K562 (cell line): ENCODE results near the gene CRNN. TPM values are rescaled to one million over a fixed set of nuclear protein-coding genes. Genes with fewer than 3 reads are reported as not detected.

Experiments used
- ATAC-seq: fragments of 200-7000 bp; cut with Tn5 transposase; 3 replicates; pipeline ENCODE4 v1.9.1; 2020; ENCODE audit warnings: moderate library complexity
- BruUV-seq: library from RNA; stranded (reverse); fragments of 400-500 nt; replicated peaks from 2 replicates; lab custom pipeline; 2021; lab: Mats Ljungman, UMichigan
- CTCF ChIA-PET: fragments of 300-600 bp; formaldehyde crosslinking; extraction: SDS; loops from one replicate; lab custom pipeline; 2021; ENCODE audit warnings: low intra/inter-chr PET ratio; lab: Yijun Ruan, JAX
- POLR2A ChIA-PET: fragments of 300-600, 350-650 bp; sonication (Branson Sonifier 250); formaldehyde crosslinking; extraction: SDS; loops from one replicate; lab custom pipeline; 2021; ENCODE audit warnings: antibody characterized with exemption, inconsistent platforms; lab: Yijun Ruan, JAX
- DNase-seq, 4 experiments: peaks; one replicate each; pipeline versions ENCODE4 v3.0.0 to v3.0.0-alpha.2; 2011 to 2018; ENCODE audit warnings: low spot score in 3 of 4, mixed read lengths in 3 of 4; ENCODE audit errors: extremely low read depth in 1 of 4
- FAIRE-seq: peaks from 2 replicates; lab custom pipeline; 2011; peaks lifted over from hg19 to GRCh38; lab: Jason Lieb, UNC
- H2AFZ ChIP-seq: 2 replicates; pipeline ENCODE4 v1.6.0; 2011; ENCODE audit warnings: low read depth, low read length, control low read depth, inconsistent platforms
- H3K27ac ChIP-seq: fragments of 200-600 bp; 3 replicates; pipeline ENCODE4 v1.8.0; 2011; ENCODE audit warnings: low read depth, mild to moderate bottlenecking, control low read depth, inconsistent platforms, low read length, moderate library complexity, mixed read lengths; ENCODE audit errors: extremely low read depth
- H3K27me3 ChIP-seq, 2 experiments: fragments of 300-600 bp in 1 of 2; 2 replicates in 1 of 2; 3 replicates in 1 of 2; pipeline versions ENCODE4 v1.6.0 to v1.8.0; 2011; ENCODE audit warnings: inconsistent platforms in 2 of 2, low read length in 2 of 2, mild to moderate bottlenecking in 1 of 2, mixed read lengths in 1 of 2, moderate library complexity in 1 of 2; ENCODE audit not compliant: control insufficient read depth in 2 of 2, insufficient read depth in 2 of 2
- H3K36me3 ChIP-seq: fragments of 300-600 bp; 3 replicates; pipeline ENCODE4 v1.8.0; 2011; ENCODE audit warnings: mild to moderate bottlenecking, low read length, inconsistent platforms; ENCODE audit not compliant: control insufficient read depth, insufficient read depth
- H3K4me1 ChIP-seq, 2 experiments: fragments of 200-600 bp in 1 of 2; replicated peaks in 1 of 2; 2 replicates in 1 of 2; 3 replicates in 1 of 2; pipeline versions ENCODE4 v1.5.1 to v1.8.0; 2011; ENCODE audit warnings: inconsistent platforms in 2 of 2, low read length in 2 of 2, mild to moderate bottlenecking in 1 of 2, mixed read lengths in 1 of 2, moderate library complexity in 1 of 2; ENCODE audit not compliant: control insufficient read depth in 2 of 2, insufficient read depth in 2 of 2
- H3K4me2 ChIP-seq: 2 replicates; pipeline ENCODE4 v1.6.1; 2011; ENCODE audit warnings: low read length, control low read depth, inconsistent platforms, mixed read lengths; ENCODE audit not compliant: insufficient read depth
- H3K4me3 ChIP-seq: fragments of 200-600 bp; sonication (generic), shearing (Covaris generic); 2 replicates; pipeline ENCODE4 v1.5.1; 2016; ENCODE audit warnings: control low read depth, inconsistent platforms
- H3K79me2 ChIP-seq: fragments of 200-600 bp; 3 replicates; pipeline ENCODE4 v1.8.0; 2011; ENCODE audit warnings: low read length, inconsistent platforms; ENCODE audit not compliant: control insufficient read depth, insufficient read depth
- H3K9ac ChIP-seq, 2 experiments: 2 replicates each; pipeline versions ENCODE4 v1.6.0 to v1.6.1; 2011; ENCODE audit warnings: low read depth in 2 of 2, low read length in 2 of 2, control low read depth in 1 of 2, inconsistent platforms in 1 of 2, mild to moderate bottlenecking in 1 of 2, mixed read lengths in 1 of 2; ENCODE audit not compliant: insufficient read depth in 1 of 2
- H3K9me1 ChIP-seq: one replicate; pipeline ENCODE4 v1.6.0; 2011; ENCODE audit warnings: inconsistent platforms, mild to moderate bottlenecking, low read length, moderate library complexity; ENCODE audit not compliant: control insufficient read depth, insufficient read depth
- H3K9me3 ChIP-seq: replicated peaks from 2 replicates; pipeline ENCODE4 v1.5.1; 2011; ENCODE audit warnings: low read depth, low read length, inconsistent platforms; ENCODE audit not compliant: control insufficient read depth, insufficient read depth
- H4K20me1 ChIP-seq: replicated peaks from 2 replicates; pipeline ENCODE4 v1.6.1; 2011; ENCODE audit warnings: low read length, inconsistent platforms, mixed read lengths; ENCODE audit not compliant: control insufficient read depth, insufficient read depth
- DMBX1 ChIP-seq: fragments of 250-450 bp; sonication (Bioruptor Pico); IDR thresholded peaks from 2 replicates; pipeline ENCODE4 v1.8.0; 2022; ENCODE audit warnings: inconsistent platforms, mild to moderate bottlenecking, moderate library complexity, borderline replicate concordance
- KLF10 ChIP-seq: fragments of 250-450 bp; sonication (Bioruptor Pico); IDR thresholded peaks from 2 replicates; pipeline ENCODE4 v1.6.1; 2021; ENCODE audit warnings: matching md5 sums
- NFE2 ChIP-seq: IDR thresholded peaks from 2 replicates; pipeline ENCODE4 v1.6.1; 2014; ENCODE audit warnings: antibody characterized with exemption, low read depth
- NFE2L1 ChIP-seq: fragments of 450-650 bp; IDR thresholded peaks from 2 replicates; pipeline ENCODE4 v1.6.1; 2016; ENCODE audit warnings: missing genetic modification characterization, low read depth, mild to moderate bottlenecking, missing compliant biosample characterization, moderate library complexity, borderline replicate concordance
- RBM22 ChIP-seq: fragments of 200-400 bp; formaldehyde crosslinking; IDR thresholded peaks from 2 replicates; pipeline ENCODE4 v1.6.1; 2018; ENCODE audit warnings: low read length, low read depth; ENCODE audit not compliant: poor library complexity, severe bottlenecking
- RCOR1 ChIP-seq, 2 experiments: IDR thresholded peaks; 2 replicates each; pipeline ENCODE4 v1.6.1; 2012; ENCODE audit warnings: low read depth in 2 of 2, low read length in 2 of 2, borderline replicate concordance in 1 of 2, improper control_type of control experiment in 1 of 2
- U2AF2 ChIP-seq: fragments of 200-400 bp; formaldehyde crosslinking; optimal IDR thresholded peaks from 2 replicates; pipeline ENCODE3; 2017; ENCODE audit warnings: low read depth, mild to moderate bottlenecking, low read length
- XRCC4 ChIP-seq: IDR thresholded peaks from one replicate; pipeline ENCODE4 v1.6.1; 2011; ENCODE audit not compliant: insufficient read depth, insufficient read length; ENCODE audit errors: extremely low read depth
- ZNF436 ChIP-seq: fragments of 250-450, 450-650 bp; sonication (Bioruptor Pico); formaldehyde crosslinking; IDR thresholded peaks from 2 replicates; pipeline ENCODE4 v1.7.0; 2020; ENCODE audit warnings: mild to moderate bottlenecking
- WGBS: fragments of 100-300 bp; shearing (Covaris generic); methylation state at CpG from one replicate; pipeline ENCODE4 v1.1.6; 2016; ENCODE audit warnings: low coverage, mixed read lengths; ENCODE audit not compliant: insufficient coverage; ENCODE audit errors: missing lambda C conversion rate; 5-methylcytosine and 5-hydroxymethylcytosine counted together
- in situ Hi-C: fragments of 300-500 bp; cut with MboI; formaldehyde crosslinking; loops from 4 replicates; pipeline ENCODE4 v1.15.0; 2018; ENCODE audit warnings: inconsistent platforms, mixed read lengths
- intact Hi-C: fragments of 100-400 bp; cut with micrococcal nuclease; formaldehyde crosslinking; loops from 2 replicates; pipeline ENCODE4 v1.14.2; 2022
- polyA plus RNA-seq, 8 experiments: library from polyadenylated mRNA; depleted of rRNA in 4 of 8; stranded (reverse) in 5 of 8; unstranded in 3 of 8; fragments of >200 nt; fragmentation: Nextera tagmentation in 2 of 8; fragmentation: Illumina TruSeq in 1 of 8; extraction: Ambion mirVana in 2 of 8; extraction: Trizol in 1 of 8; gene quantifications; 2 replicates each; pipeline versions ENCODE4 v1.2.1 to v1.2.3, GENCODE V29; 2011 to 2014; ENCODE audit warnings: inconsistent platforms in 1 of 8, missing spikeins in 1 of 8
- total RNA-seq, 7 experiments: library from RNA; depleted of rRNA in 6 of 7; stranded (reverse); fragments of >200 nt in 6 of 7; fragmentation: Illumina TruSeq in 2 of 7; extraction: Trizol in 2 of 7; gene quantifications; 2 replicates each; pipeline versions ENCODE4 v1.2.1 to v1.2.3, GENCODE V29; 2011 to 2021; ENCODE audit warnings: low replicate concordance in 1 of 7
- TF ChIP-seq, protein P1 (sequence below): fragments of 200-800 bp; sonication (Bioruptor generic); IDR thresholded peaks from 2 replicates; pipeline ENCODE4 v1.6.1; 2016; ENCODE audit warnings: missing genetic modification characterization, missing compliant biosample characterization
- TF ChIP-seq, protein P2 (sequence below): fragments of 450-650 bp; formaldehyde crosslinking; IDR thresholded peaks from 2 replicates; pipeline ENCODE4 v1.4.0; 2020; ENCODE audit warnings: mild to moderate bottlenecking, moderate library complexity
- TF ChIP-seq, protein P3 (sequence below): fragments of 250-450 bp; sonication (Bioruptor Pico); IDR thresholded peaks from 2 replicates; pipeline ENCODE4 v1.5.0; 2020; ENCODE audit warnings: mild to moderate bottlenecking, borderline replicate concordance

The CRNN gene
- total and polyA plus RNA-seq, 9 of the 15 experiments (the other 6 are each of a cell fraction or from before 2014, with no cell fraction given) = not detected

DNA sequence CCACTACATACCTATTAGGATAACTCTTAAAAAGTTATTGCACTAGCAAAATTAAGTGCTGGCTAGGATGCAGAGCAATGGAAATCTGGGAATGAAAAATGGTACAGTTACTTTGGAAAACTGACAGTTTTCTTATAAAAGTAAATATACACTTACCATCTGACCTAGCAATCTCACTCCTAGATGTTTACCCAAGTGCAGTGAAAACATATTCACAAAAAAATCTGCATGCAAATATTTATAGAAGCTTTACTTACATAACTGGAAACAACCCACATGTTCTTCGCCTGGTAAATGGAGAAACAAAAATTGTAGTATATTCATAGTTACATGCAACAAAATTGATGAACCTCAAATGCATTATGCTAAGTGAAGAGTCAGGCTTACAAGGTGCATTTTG, 41.4 kb downstream of the CRNN start (continued):
- TF ChIP-seq ZNF436 (CRISPR knock-in tag) (no peak), RBM22 (no peak), DMBX1 (CRISPR knock-in tag) (no peak)
- TF ChIP-seq, all 486 proteins: peak for 0

DNA sequence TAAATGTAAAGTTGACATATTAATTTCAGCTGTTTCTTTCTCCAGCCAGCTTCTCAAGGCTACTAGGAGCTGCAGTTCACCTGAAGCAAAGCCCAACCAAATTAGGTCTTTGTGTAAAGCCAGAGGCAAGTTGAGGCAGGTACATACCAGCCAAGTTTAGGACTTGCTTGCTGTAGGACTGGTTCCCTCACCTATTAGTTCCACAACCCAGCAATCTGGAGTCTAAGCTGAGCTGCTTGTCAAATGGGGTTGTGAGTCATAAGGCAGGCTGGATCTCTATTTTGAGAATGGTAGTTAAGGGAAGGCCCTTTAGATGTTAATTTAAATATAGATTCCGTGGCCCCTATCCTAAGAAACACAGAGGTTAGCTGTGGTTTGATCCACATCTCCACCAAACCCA, 46.6 kb downstream of the CRNN start:
- no peaks in the 10 kb centered on the region for H3K27me3 ChIP-seq
- no peak overlapping the region for H3K9ac ChIP-seq
- DNase-seq (no peak), FAIRE-seq (no peak), ATAC-seq (no peak)
- no peaks in the 10 kb centered on the region for H4K20me1 ChIP-seq
- no peaks in the 10 kb centered on the region for H3K9me1 ChIP-seq
- H3K4me1 ChIP-seq = no peaks in the 10 kb centered on the region
- no peak overlapping the region for H3K4me2 ChIP-seq
- H3K36me3 ChIP-seq = no peaks in the 10 kb centered on the region
- intact Hi-C loops = no loop called here
- no TSS peak for BruUV-seq
- in situ Hi-C loops = no loop called here
- no peak overlapping the region for H3K4me3 ChIP-seq
- CTCF ChIA-PET = no interaction called here
- no peaks in the 10 kb centered on the region for H3K79me2 ChIP-seq
- 0% methylated on average over 1 of the region's 1 CpG for WGBS
- POLR2A ChIA-PET = interaction anchor here (1.4 kb wide), 1 partner anchor 8 kb away, joined by 3 read pairs; the partner anchor contains the start of gene FLG2
- H3K9me3 ChIP-seq = no peaks in the 10 kb centered on the region
- H3K27ac ChIP-seq = no peak overlapping the region
- H2AFZ ChIP-seq = no peak overlapping the region
- TF ChIP-seq NFE2 (no peak), RCOR1 (IDR thresholded peaks at IDR 0.05; ENCODE audit: borderline replicate concordance in 1 of 2, low read depth in 2 of 2, low read length in 2 of 2) (no peak), U2AF2 (no peak), NFE2L1 (no peak), KLF10 (no peak), XRCC4 (no peak)
- TF ChIP-seq, protein P1, sequence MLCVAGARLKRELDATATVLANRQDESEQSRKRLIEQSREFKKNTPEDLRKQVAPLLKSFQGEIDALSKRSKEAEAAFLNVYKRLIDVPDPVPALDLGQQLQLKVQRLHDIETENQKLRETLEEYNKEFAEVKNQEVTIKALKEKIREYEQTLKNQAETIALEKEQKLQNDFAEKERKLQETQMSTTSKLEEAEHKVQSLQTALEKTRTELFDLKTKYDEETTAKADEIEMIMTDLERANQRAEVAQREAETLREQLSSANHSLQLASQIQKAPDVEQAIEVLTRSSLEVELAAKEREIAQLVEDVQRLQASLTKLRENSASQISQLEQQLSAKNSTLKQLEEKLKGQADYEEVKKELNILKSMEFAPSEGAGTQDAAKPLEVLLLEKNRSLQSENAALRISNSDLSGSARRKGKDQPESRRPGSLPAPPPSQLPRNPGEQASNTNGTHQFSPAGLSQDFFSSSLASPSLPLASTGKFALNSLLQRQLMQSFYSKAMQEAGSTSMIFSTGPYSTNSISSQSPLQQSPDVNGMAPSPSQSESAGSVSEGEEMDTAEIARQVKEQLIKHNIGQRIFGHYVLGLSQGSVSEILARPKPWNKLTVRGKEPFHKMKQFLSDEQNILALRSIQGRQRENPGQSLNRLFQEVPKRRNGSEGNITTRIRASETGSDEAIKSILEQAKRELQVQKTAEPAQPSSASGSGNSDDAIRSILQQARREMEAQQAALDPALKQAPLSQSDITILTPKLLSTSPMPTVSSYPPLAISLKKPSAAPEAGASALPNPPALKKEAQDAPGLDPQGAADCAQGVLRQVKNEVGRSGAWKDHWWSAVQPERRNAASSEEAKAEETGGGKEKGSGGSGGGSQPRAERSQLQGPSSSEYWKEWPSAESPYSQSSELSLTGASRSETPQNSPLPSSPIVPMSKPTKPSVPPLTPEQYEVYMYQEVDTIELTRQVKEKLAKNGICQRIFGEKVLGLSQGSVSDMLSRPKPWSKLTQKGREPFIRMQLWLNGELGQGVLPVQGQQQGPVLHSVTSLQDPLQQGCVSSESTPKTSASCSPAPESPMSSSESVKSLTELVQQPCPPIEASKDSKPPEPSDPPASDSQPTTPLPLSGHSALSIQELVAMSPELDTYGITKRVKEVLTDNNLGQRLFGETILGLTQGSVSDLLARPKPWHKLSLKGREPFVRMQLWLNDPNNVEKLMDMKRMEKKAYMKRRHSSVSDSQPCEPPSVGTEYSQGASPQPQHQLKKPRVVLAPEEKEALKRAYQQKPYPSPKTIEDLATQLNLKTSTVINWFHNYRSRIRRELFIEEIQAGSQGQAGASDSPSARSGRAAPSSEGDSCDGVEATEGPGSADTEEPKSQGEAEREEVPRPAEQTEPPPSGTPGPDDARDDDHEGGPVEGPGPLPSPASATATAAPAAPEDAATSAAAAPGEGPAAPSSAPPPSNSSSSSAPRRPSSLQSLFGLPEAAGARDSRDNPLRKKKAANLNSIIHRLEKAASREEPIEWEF (CRISPR knock-in tag) = no peak
- TF ChIP-seq, protein P2, sequence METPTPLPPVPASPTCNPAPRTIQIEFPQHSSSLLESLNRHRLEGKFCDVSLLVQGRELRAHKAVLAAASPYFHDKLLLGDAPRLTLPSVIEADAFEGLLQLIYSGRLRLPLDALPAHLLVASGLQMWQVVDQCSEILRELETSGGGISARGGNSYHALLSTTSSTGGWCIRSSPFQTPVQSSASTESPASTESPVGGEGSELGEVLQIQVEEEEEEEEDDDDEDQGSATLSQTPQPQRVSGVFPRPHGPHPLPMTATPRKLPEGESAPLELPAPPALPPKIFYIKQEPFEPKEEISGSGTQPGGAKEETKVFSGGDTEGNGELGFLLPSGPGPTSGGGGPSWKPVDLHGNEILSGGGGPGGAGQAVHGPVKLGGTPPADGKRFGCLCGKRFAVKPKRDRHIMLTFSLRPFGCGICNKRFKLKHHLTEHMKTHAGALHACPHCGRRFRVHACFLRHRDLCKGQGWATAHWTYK (CRISPR knock-in tag) = no peak
- TF ChIP-seq, protein P3, sequence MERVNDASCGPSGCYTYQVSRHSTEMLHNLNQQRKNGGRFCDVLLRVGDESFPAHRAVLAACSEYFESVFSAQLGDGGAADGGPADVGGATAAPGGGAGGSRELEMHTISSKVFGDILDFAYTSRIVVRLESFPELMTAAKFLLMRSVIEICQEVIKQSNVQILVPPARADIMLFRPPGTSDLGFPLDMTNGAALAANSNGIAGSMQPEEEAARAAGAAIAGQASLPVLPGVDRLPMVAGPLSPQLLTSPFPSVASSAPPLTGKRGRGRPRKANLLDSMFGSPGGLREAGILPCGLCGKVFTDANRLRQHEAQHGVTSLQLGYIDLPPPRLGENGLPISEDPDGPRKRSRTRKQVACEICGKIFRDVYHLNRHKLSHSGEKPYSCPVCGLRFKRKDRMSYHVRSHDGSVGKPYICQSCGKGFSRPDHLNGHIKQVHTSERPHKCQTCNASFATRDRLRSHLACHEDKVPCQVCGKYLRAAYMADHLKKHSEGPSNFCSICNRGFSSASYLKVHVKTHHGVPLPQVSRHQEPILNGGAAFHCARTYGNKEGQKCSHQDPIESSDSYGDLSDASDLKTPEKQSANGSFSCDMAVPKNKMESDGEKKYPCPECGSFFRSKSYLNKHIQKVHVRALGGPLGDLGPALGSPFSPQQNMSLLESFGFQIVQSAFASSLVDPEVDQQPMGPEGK = no peak
